ENCODE data around the gene PPP1R13B.

- TF ChIP-seq, protein P1, sequence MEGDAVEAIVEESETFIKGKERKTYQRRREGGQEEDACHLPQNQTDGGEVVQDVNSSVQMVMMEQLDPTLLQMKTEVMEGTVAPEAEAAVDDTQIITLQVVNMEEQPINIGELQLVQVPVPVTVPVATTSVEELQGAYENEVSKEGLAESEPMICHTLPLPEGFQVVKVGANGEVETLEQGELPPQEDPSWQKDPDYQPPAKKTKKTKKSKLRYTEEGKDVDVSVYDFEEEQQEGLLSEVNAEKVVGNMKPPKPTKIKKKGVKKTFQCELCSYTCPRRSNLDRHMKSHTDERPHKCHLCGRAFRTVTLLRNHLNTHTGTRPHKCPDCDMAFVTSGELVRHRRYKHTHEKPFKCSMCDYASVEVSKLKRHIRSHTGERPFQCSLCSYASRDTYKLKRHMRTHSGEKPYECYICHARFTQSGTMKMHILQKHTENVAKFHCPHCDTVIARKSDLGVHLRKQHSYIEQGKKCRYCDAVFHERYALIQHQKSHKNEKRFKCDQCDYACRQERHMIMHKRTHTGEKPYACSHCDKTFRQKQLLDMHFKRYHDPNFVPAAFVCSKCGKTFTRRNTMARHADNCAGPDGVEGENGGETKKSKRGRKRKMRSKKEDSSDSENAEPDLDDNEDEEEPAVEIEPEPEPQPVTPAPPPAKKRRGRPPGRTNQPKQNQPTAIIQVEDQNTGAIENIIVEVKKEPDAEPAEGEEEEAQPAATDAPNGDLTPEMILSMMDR (conservative IDR thresholded peaks at IDR 0.05; ENCODE audit: low read length) = no peak
- TF ChIP-seq EZH2phosphoT487 (IDR thresholded peaks at IDR 0.05; ENCODE audit: borderline replicate concordance, low read depth, low read length) = no peak
Measured at GRCh38 chr14:103867020-103867419, 19.6 kb upstream of the PPP1R13B start.
